Stimulated activated CD8-positive, alpha-beta memory T cell treated with anti-CD3 and anti-CD28 coated beads, Interleukin-4, amount 100 ng/mL, for 1 hour (primary cell): ENCODE measurements around the gene C12orf57.

Experiments
- DNase-seq, 2 donors: peaks; one replicate each; pipeline ENCODE4 v3.0.0-alpha.2; 2020; ENCODE audit warnings: low read depth in 2 of 2, low spot score in 1 of 2

C12orf57 gene

GRCh38 chr12:6917491-6918231, 26.2 kb upstream of the C12orf57 start:
- no peak for DNase-seq

- DNase-seq = no peak
Measured at GRCh38 chr12:6919588-6919987, 24.2 kb upstream of the C12orf57 start.

- no peak for DNase-seq
Measured at GRCh38 chr12:6921539-6921938, 22.3 kb upstream of the C12orf57 start.

GRCh38 chr12:6921996-6922946, 21.6 kb upstream of the C12orf57 start:
- DNase-seq = no peak

GRCh38 chr12:6923003-6923732, 20.7 kb upstream of the C12orf57 start:
- no peak for DNase-seq

GRCh38 chr12:6923851-6924250, 20.0 kb upstream of the C12orf57 start:
- DNase-seq = no peak

GRCh38 chr12:6925239-6925539, 18.6 kb upstream of the C12orf57 start:
- no peak for DNase-seq

- no peak for DNase-seq
Measured at GRCh38 chr12:6925540-6926279, 18.1 kb upstream of the C12orf57 start.

- no peak for DNase-seq
Measured at GRCh38 chr12:6927379-6928021, 16.3 kb upstream of the C12orf57 start, which contains the start of gene ATN1. Gene ATN1 (plus strand): TSS chr12:6927959. CDS start chr12:6934002, 6,043 bp downstream.

- DNase-seq = no peak
Measured at GRCh38 chr12:6928022-6928702, 15.7 kb upstream of the C12orf57 start.

- DNase-seq = no peak
Measured at GRCh38 chr12:6928703-6929407, 15.0 kb upstream of the C12orf57 start.

- no peak for DNase-seq
Measured at GRCh38 chr12:6929466-6930452, 14.1 kb upstream of the C12orf57 start.

- DNase-seq = no peak
Measured at GRCh38 chr12:6932766-6933165, 11.1 kb upstream of the C12orf57 start.

- DNase-seq = no peak
Measured at GRCh38 chr12:6934110-6934509, 9.7 kb upstream of the C12orf57 start.

- no peak for DNase-seq
Measured at GRCh38 chr12:6935371-6936193, 8.2 kb upstream of the C12orf57 start.

- DNase-seq = no peak
Measured at GRCh38 chr12:6936194-6936635, 7.6 kb upstream of the C12orf57 start.
